WTC11 (cell line): Measurements from ENCODE around the gene ARHGAP26. TPM values are rescaled to one million over a fixed set of nuclear protein-coding genes. Genes with fewer than 3 reads are reported as not detected.

Source experiments
- ATAC-seq: fragments of 200-7000 bp; cut with Tn5 transposase; 2 replicates; pipeline ENCODE4 v1.10.0; 2021; ENCODE audit warnings: mild to moderate bottlenecking, moderate library complexity
- CTCF ChIA-PET: fragments of 300-600 bp; sonication (Branson Sonifier 250); formaldehyde crosslinking; loops from one replicate; lab custom pipeline; 2021; ENCODE audit warnings: antibody characterized with exemption; lab: Charles Lee
- POLR2A ChIA-PET: fragments of 350-600 bp; sonication (Branson Sonifier 250); formaldehyde crosslinking; loops from one replicate; lab custom pipeline; 2021; ENCODE audit warnings: antibody characterized with exemption; lab: Charles Lee
- DNase-seq: peaks from one replicate; pipeline ENCODE4 v3.0.0; 2021; ENCODE audit warnings: low spot score
- H3K27ac Mint-ChIP-seq: 2 replicates; pipeline ENCODE4 v1.8.0; 2021; ENCODE audit warnings: mixed read lengths
- H3K27me3 Mint-ChIP-seq: 2 replicates; pipeline ENCODE4 v1.8.0; 2021; ENCODE audit warnings: low read depth, mild to moderate bottlenecking, moderate library complexity, mixed read lengths
- H3K36me3 Mint-ChIP-seq: 2 replicates; pipeline ENCODE4 v1.8.0; 2021; ENCODE audit warnings: mixed read lengths
- H3K4me1 Mint-ChIP-seq: 2 replicates; pipeline ENCODE4 v1.8.0; 2022; ENCODE audit warnings: mixed read lengths
- H3K4me3 Mint-ChIP-seq: 2 replicates; pipeline ENCODE4 v1.8.0; 2021; ENCODE audit warnings: mild to moderate bottlenecking, moderate library complexity, mixed read lengths
- H3K9me3 Mint-ChIP-seq: 2 replicates; pipeline ENCODE4 v1.8.0; 2021; ENCODE audit warnings: mixed read lengths
- ATF3 ChIP-seq: sonication (generic); formaldehyde crosslinking; conservative IDR thresholded peaks from 2 replicates; pipeline ENCODE4 v1.8.1; 2022; ENCODE audit warnings: mild to moderate bottlenecking, missing genetic modification reagents
- FOXJ3 ChIP-seq: sonication (generic); formaldehyde crosslinking; IDR thresholded peaks from 2 replicates; pipeline ENCODE4 v1.9.0; 2021; ENCODE audit warnings: missing genetic modification reagents, mild to moderate bottlenecking, borderline replicate concordance
- FOXP4 ChIP-seq: sonication (generic); formaldehyde crosslinking; IDR thresholded peaks from 2 replicates; pipeline ENCODE4 v1.8.0; 2022; ENCODE audit warnings: mild to moderate bottlenecking, missing genetic modification reagents
- GABPB1 ChIP-seq: sonication (generic); formaldehyde crosslinking; IDR thresholded peaks from 2 replicates; pipeline ENCODE4 v1.8.1; 2023; ENCODE audit warnings: mild to moderate bottlenecking, missing genetic modification reagents
- GRHL2 ChIP-seq: fragments of 250-450 bp; sonication (Bioruptor Pico); IDR thresholded peaks from 2 replicates; pipeline ENCODE4 v1.8.0; 2022; ENCODE audit warnings: mild to moderate bottlenecking, moderate library complexity; ENCODE audit not compliant: insufficient replicate concordance, severe bottlenecking
- HMGA2 ChIP-seq: fragments of 250-450 bp; sonication (Bioruptor Pico); IDR thresholded peaks from 2 replicates; pipeline ENCODE4 v1.4.0; 2021; ENCODE audit warnings: mild to moderate bottlenecking, moderate library complexity
- JUN ChIP-seq: sonication (generic); formaldehyde crosslinking; IDR thresholded peaks from 2 replicates; pipeline ENCODE4 v1.8.0; 2023; ENCODE audit warnings: mild to moderate bottlenecking, missing genetic modification reagents
- KAT7 ChIP-seq: sonication (generic); formaldehyde crosslinking; IDR thresholded peaks from 2 replicates; pipeline ENCODE4 v1.8.1; 2023; ENCODE audit warnings: missing genetic modification reagents, mild to moderate bottlenecking, borderline replicate concordance
- NFATC4 ChIP-seq: fragments of 250-450 bp; sonication (Bioruptor Pico); IDR thresholded peaks from 2 replicates; pipeline ENCODE4 v1.9.0; 2021; ENCODE audit warnings: mild to moderate bottlenecking
- NFYB ChIP-seq: sonication (generic); formaldehyde crosslinking; conservative IDR thresholded peaks from 2 replicates; pipeline ENCODE4 v1.8.0; 2022; ENCODE audit warnings: low read depth, missing genetic modification reagents
- NR2C2 ChIP-seq: sonication (generic); formaldehyde crosslinking; IDR thresholded peaks from 2 replicates; pipeline ENCODE4 v1.8.0; 2022; ENCODE audit warnings: mild to moderate bottlenecking, missing genetic modification reagents
- OVOL2 ChIP-seq: fragments of 250-450 bp; sonication (Bioruptor Pico); IDR thresholded peaks from 2 replicates; pipeline ENCODE4 v1.9.0; 2021; ENCODE audit warnings: mild to moderate bottlenecking, borderline replicate concordance
- RORB ChIP-seq: fragments of 250-450 bp; sonication (Bioruptor Pico); IDR thresholded peaks from 2 replicates; pipeline ENCODE4 v1.9.0; 2021; ENCODE audit warnings: mild to moderate bottlenecking
- SP1 ChIP-seq: sonication (generic); formaldehyde crosslinking; conservative IDR thresholded peaks from 2 replicates; pipeline ENCODE4 v1.8.1; 2022; ENCODE audit warnings: missing genetic modification reagents
- TEAD1 ChIP-seq: sonication (generic); formaldehyde crosslinking; IDR thresholded peaks from 2 replicates; pipeline ENCODE4 v1.8.0; 2022; ENCODE audit warnings: mild to moderate bottlenecking, missing genetic modification reagents
- TEAD4 ChIP-seq: sonication (generic); formaldehyde crosslinking; IDR thresholded peaks from 2 replicates; pipeline ENCODE4 v1.8.0; 2022; ENCODE audit warnings: mild to moderate bottlenecking, missing genetic modification reagents
- TP53 ChIP-seq: sonication (generic); formaldehyde crosslinking; IDR thresholded peaks from 2 replicates; pipeline ENCODE4 v1.8.1; 2023; ENCODE audit warnings: mild to moderate bottlenecking, missing genetic modification reagents
- ZNF317 ChIP-seq: sonication (generic); formaldehyde crosslinking; IDR thresholded peaks from 2 replicates; pipeline ENCODE4 v1.8.1; 2023; ENCODE audit warnings: low read depth, mild to moderate bottlenecking, moderate library complexity, missing genetic modification reagents, borderline replicate concordance
- ZNF416 ChIP-seq: fragments of 250-450 bp; sonication (Bioruptor Pico); IDR thresholded peaks from 2 replicates; pipeline ENCODE4 v1.9.0; 2021; ENCODE audit warnings: mild to moderate bottlenecking, inconsistent platforms
- total RNA-seq: library from RNA; stranded (reverse); gene quantifications from 3 replicates; pipeline ENCODE4 v1.2.3, GENCODE V29; 2021
- TF ChIP-seq, protein P1 (sequence below): fragments of 250-450 bp; sonication (Bioruptor Pico); IDR thresholded peaks from 2 replicates; pipeline ENCODE4 v1.9.0; 2021; ENCODE audit warnings: mild to moderate bottlenecking, borderline replicate concordance
- TF ChIP-seq, protein P2 (sequence below): sonication (generic); formaldehyde crosslinking; IDR thresholded peaks from 2 replicates; pipeline ENCODE4 v1.8.1; 2022; ENCODE audit warnings: low read depth, missing genetic modification reagents, borderline replicate concordance
- TF ChIP-seq, protein P3 (sequence below): fragments of 250-450 bp; sonication (Bioruptor Pico); IDR thresholded peaks from 2 replicates; pipeline ENCODE4 v1.8.0; 2021; ENCODE audit warnings: mild to moderate bottlenecking
- TF ChIP-seq, protein P4 (sequence below): sonication (generic); formaldehyde crosslinking; IDR thresholded peaks from 2 replicates; pipeline ENCODE4 v1.8.0; 2022; ENCODE audit warnings: mild to moderate bottlenecking, missing genetic modification reagents

Gene ARHGAP26
- total RNA-seq, 1 experiment from 2014 or later: 22.3 TPM

- TF ChIP-seq FOXJ3 (CRISPR knock-in tag) (no peak), FOXP4 (CRISPR knock-in tag) (no peak), ZNF416 (no peak), OVOL2 (CRISPR knock-in tag) (no peak), GRHL2 (CRISPR knock-in tag) (no peak), NFYB (CRISPR knock-in tag) (no peak), TP53 (CRISPR knock-in tag) (no peak), RORB (CRISPR knock-in tag) (no peak), NFATC4 (CRISPR knock-in tag) (no peak)
- TF ChIP-seq, all 79 proteins: peak for 0
These were observed 450.6 kb downstream of the ARHGAP26 start (continued) for GRCh38 chr5:143220748-143221251.

DNA sequence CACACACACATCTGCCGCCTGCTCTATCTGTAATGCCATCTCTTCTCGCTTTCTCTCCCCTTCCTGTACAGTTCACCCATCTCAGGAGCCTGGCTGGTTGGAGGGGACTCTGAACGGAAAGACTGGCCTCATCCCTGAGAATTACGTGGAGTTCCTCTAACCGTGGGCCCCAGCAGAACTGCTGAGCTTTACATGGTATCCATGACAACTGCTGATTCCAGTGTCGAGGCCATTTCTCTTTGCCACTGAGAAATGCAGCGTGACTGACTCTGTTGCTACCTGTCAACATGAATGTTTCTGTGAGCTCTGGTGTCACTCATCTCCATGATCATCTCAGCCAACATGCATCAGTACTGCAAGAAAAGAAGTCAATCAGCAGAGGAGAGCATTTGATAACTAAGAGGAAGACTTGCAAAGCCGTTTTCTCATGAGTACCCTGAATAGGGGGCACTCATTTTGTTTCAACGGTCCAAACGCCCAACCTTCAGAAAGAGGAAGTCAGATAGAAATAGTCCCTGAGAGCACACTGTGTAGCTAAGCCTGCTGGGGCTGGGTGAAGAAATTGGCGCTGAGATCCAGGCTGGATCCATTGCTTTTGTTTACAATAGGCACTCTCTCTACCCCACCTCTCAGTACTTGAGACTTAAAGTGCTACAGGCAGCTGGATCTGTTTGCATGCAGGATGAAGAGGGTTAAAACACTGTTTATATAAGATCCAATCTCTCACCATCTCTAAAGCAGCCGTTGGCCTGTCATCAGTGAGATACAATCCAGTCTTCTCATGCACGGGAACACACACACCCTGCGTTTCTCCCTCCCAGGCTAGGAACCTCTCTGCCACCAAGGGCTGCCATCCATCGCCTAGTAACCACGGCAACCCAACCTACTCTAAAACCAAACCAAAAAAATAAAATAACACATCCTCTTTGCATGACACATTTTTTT lies 452.4 kb downstream of the ARHGAP26 start:
- ChIA-PET POLR2A (no interaction called here), CTCF (interaction anchor here (0.9 to 1.3 kb wide), 2 partner anchors 9 to 12 kb away, joined by 3 read pairs; no protein-coding TSS in a partner anchor)
- Mint-ChIP-seq H3K27me3 (no peaks in the 10 kb centered on the region), H3K27ac (no peak overlapping the region), H3K36me3 (no peaks in the 10 kb centered on the region), H3K4me1 (no peaks in the 10 kb centered on the region), H3K4me3 (no peak overlapping the region), H3K9me3 (no peaks in the 10 kb centered on the region)
- no peak for DNase-seq
- no peak for TF ChIP-seq ZNF317
- TF ChIP-seq, protein P1, sequence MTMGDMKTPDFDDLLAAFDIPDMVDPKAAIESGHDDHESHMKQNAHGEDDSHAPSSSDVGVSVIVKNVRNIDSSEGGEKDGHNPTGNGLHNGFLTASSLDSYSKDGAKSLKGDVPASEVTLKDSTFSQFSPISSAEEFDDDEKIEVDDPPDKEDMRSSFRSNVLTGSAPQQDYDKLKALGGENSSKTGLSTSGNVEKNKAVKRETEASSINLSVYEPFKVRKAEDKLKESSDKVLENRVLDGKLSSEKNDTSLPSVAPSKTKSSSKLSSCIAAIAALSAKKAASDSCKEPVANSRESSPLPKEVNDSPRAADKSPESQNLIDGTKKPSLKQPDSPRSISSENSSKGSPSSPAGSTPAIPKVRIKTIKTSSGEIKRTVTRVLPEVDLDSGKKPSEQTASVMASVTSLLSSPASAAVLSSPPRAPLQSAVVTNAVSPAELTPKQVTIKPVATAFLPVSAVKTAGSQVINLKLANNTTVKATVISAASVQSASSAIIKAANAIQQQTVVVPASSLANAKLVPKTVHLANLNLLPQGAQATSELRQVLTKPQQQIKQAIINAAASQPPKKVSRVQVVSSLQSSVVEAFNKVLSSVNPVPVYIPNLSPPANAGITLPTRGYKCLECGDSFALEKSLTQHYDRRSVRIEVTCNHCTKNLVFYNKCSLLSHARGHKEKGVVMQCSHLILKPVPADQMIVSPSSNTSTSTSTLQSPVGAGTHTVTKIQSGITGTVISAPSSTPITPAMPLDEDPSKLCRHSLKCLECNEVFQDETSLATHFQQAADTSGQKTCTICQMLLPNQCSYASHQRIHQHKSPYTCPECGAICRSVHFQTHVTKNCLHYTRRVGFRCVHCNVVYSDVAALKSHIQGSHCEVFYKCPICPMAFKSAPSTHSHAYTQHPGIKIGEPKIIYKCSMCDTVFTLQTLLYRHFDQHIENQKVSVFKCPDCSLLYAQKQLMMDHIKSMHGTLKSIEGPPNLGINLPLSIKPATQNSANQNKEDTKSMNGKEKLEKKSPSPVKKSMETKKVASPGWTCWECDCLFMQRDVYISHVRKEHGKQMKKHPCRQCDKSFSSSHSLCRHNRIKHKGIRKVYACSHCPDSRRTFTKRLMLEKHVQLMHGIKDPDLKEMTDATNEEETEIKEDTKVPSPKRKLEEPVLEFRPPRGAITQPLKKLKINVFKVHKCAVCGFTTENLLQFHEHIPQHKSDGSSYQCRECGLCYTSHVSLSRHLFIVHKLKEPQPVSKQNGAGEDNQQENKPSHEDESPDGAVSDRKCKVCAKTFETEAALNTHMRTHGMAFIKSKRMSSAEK (CRISPR knock-in tag): no peak
- TF ChIP-seq, protein P2, sequence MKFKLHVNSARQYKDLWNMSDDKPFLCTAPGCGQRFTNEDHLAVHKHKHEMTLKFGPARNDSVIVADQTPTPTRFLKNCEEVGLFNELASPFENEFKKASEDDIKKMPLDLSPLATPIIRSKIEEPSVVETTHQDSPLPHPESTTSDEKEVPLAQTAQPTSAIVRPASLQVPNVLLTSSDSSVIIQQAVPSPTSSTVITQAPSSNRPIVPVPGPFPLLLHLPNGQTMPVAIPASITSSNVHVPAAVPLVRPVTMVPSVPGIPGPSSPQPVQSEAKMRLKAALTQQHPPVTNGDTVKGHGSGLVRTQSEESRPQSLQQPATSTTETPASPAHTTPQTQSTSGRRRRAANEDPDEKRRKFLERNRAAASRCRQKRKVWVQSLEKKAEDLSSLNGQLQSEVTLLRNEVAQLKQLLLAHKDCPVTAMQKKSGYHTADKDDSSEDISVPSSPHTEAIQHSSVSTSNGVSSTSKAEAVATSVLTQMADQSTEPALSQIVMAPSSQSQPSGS: no peak
- TF ChIP-seq GRHL2 (CRISPR knock-in tag): no peak
- no peak for TF ChIP-seq ATF3 (CRISPR knock-in tag)
- no peak for TF ChIP-seq JUN
- no peak for TF ChIP-seq KAT7 (CRISPR knock-in tag)
- no peak for TF ChIP-seq HMGA2 (CRISPR knock-in tag)
- TF ChIP-seq NR2C2 (CRISPR knock-in tag): no peak
- no peak for TF ChIP-seq GABPB1
- no peak for TF ChIP-seq TEAD1 (CRISPR knock-in tag)
- no peak for TF ChIP-seq TEAD4
- TF ChIP-seq, protein P3, sequence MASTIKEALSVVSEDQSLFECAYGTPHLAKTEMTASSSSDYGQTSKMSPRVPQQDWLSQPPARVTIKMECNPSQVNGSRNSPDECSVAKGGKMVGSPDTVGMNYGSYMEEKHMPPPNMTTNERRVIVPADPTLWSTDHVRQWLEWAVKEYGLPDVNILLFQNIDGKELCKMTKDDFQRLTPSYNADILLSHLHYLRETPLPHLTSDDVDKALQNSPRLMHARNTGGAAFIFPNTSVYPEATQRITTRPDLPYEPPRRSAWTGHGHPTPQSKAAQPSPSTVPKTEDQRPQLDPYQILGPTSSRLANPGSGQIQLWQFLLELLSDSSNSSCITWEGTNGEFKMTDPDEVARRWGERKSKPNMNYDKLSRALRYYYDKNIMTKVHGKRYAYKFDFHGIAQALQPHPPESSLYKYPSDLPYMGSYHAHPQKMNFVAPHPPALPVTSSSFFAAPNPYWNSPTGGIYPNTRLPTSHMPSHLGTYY: no peak
- TF ChIP-seq SP1 (CRISPR knock-in tag): no peak
- TF ChIP-seq, protein P4, sequence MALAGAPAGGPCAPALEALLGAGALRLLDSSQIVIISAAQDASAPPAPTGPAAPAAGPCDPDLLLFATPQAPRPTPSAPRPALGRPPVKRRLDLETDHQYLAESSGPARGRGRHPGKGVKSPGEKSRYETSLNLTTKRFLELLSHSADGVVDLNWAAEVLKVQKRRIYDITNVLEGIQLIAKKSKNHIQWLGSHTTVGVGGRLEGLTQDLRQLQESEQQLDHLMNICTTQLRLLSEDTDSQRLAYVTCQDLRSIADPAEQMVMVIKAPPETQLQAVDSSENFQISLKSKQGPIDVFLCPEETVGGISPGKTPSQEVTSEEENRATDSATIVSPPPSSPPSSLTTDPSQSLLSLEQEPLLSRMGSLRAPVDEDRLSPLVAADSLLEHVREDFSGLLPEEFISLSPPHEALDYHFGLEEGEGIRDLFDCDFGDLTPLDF (CRISPR knock-in tag): no peak
- ATAC-seq: no peak
